HuH-7.5 (cell line): ENCODE data around the gene LDHD.

Experiments used
- DNase-seq: peaks from one replicate; pipeline ENCODE4 v3.0.0; 2011; ENCODE audit warnings: low spot score

LDHD gene

DNA sequence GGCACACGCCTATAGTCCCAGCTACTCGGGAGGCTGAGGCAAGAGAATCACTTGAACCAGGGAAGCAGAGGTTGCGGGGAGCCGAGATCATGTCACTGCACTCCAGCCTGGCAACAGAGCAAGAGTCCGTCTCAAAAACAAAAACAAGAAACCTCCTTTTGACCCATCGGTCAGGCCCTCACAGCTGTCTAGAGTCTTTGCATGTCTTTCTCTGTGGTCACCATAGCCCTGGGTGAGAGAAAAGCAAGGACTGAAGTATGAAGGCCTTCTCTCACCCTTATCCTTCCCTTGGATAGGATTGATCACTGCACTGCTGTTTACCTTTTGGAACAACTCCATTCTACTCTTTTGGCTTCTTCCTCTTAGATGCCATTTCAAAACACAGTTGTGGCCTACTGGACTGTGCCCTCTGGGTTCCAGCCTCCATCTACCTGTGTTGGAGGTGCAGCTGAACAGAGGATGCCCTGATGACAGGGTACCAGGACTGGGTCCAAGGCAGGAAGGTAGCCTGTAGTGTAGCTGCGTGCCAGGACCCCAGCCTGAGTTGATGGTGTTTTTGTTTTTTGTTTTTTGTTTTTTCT, 37.1 kb downstream of the LDHD start:
- DNase-seq = no peak

GRCh38 chr16:75078886-75079285, 37.7 kb downstream of the LDHD start:
- no peak for DNase-seq

DNA sequence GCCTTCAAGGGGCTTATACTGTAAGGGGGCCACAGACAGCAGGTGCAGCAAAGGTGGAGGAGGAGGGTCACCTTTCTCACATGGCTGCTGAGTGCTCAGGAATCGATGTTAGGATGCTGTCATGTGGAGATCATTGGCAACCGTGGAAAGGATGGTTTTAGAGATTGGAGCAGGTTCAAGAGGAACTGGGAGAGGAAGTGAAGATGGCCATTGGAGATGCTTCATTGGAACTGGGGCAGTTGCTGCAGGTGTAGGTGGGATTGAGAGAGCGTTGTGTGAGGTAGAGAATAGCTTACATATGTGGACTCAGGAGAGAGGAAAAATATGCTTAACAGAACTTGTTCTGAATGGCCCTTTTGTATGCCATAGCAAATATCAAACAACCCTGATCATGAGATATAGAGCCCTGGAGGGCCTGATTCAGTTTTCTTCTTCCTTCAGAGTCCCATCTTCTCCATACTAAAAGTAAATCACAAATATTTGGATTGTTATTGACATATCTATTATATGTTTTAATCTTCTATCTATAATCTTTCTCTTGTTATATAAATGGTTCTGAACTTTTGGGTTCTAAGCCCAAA, 40.8 kb downstream of the LDHD start:
- no peak for DNase-seq

- DNase-seq = no peak
Observed at GRCh38 chr16:75074920-75075687, 41.5 kb downstream of the LDHD start.

- no peak for DNase-seq
Observed at GRCh38 chr16:75074304-75074793, 42.2 kb downstream of the LDHD start.

GRCh38 chr16:75073545-75074303, 42.9 kb downstream of the LDHD start:
- no peak for DNase-seq

DNA sequence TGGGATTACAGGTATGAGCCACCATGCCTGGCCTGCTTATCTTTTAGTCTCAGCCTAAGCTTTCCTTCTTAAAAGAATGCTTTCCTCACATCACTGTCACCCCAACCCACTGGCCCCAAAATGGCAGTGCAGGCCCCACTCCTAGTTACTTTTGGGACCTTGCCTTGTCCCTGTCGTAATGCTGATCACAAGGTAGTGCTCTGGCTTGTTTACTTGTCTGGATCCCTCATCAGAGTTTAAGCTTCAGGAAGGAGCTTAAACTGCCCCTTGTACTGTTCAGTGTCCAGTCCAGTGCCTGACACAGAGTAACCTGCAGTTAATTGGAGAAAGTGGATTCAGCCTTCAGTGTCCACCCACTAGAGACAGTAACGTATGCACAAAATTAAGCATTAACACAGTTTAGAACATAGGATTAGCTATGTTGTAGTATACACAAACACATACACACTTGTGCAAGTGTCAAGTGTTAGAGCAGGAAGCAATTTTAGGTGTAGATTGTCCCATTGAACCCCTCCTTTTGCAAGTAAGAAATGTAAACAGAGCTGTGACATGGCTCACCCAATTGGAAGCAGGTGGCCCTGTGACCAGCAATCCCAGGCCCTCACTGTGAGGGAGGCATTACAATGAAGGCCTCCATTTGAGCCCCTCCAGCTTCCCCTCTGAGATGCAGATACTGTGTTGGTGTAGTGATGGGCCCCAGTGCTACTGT, 44.2 kb downstream of the LDHD start:
- DNase-seq = no peak

DNA sequence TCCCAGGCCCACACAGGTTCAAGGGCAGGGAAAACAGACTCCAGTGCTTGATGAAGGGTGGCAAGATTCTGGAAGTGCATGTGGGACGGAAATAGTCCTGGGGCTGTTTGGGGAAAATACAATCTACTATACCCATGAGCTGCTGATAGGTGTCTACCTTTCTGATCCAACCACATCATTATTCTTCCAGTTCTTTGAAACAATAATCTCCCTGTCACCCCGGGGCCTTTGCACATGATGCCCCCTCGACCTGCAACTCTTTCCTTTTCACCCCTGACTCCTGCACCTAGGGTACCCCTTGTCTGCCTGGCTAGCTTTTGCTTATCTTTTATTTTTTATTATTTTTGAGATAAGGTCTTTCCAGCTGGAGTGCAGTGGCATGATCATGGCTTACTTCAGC, 45.0 kb downstream of the LDHD start:
- DNase-seq = no peak

GRCh38 chr16:75070012-75070841, 46.4 kb downstream of the LDHD start:
- peak; percentile 65 for DNase-seq

DNA sequence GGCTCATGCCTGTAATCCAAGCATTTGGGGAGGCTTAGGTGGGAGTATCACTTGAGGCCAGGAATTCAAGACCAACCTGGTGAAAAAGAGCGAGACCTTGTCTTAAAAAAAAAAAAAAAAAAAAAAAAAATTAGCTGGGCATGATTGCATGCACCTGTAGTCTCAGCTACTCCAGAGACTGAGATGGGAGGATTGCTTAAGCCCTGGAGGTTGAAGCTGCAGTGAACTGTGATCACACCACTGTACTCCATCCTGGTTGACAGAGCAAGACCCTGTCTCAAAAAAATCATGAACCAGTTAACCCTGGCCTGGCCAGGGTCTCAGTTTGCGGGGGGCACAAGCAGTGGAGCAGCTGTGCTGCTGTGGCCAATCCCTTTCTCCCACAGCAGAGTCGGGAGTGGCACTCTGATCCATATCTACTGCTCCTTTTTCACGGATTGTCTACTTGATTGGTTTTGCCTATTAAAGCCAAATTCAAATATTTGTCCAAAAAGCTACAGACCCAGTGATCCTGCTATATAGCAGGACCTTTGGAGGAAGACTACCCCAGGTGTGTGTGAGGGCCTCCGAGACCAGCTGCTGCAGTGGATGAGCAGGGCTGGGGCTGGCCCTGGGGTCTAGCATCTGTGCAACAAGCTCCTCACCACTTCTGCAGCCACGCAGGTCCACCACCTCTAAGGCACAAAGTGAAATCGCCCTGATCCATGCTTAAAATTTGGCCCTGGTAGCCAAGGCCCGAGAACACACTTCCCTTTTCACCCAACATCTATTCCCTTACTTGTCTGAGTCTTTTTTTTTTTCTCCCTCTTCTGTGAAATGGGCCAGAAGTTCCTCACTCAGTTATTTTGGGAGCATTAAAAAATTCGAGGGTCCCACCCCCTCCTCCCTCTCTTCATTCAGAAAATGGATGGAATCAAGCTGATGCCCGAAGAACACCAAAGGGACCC, 48.2 kb downstream of the LDHD start:
- no peak for DNase-seq

DNA sequence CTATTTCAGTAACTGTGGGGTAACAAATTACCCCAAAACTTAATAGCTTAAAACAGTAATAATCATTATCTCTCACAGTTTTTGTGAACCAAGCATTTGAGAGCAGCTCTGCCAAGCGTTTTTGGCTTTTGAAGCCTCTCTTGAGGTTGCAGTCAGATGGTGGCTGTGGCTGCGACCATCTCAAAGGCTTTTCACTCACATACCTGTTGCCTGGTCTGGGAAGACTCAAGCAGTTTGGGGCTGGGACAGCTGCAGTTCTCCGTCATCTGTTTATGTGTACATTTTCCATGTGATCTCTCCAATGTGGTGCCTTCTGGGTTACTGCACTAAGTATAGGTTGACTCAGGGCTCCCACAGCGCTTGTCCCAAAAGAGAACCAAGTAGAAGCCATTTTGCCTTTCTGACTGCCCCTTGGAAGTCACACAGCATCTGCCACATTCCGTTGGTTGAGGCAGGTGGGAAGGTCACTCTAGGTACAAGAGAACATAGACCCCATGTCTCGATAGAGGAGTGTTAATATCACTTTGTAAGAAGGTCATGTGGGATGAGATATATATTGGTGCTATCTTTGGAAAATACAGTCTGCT, 49.6 kb downstream of the LDHD start:
- DNase-seq = no peak

DNA sequence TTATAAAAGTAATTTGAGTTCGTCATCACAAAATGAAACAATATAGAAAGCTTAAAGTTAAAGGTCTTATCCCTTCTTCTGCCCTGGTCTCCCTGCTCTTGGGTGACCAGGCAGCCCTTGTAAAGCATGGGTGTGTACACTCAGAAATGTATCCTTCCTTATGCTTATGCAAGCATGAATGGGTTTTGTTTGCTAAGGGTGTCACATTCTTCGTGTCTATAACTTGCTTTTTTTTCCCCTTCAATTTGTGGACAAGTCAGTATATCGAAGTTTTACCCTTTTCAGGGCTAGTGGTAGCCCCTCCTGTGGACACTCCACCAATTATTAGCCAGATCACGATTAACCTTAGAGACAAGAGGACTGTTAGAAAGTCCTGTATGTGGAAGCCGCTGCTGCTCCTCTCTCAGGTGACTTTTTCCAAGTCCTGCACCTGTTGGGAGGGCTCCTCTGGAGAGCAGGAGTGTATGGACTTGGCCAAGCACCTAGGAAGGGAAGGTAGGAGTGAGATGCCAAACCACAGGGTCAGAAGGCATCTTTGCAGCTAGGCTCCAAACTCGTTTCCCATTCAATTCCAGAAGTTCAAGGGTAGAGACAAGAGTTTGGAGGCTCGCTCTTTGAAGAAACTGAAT, 50.9 kb downstream of the LDHD start:
- no peak for DNase-seq

DNA sequence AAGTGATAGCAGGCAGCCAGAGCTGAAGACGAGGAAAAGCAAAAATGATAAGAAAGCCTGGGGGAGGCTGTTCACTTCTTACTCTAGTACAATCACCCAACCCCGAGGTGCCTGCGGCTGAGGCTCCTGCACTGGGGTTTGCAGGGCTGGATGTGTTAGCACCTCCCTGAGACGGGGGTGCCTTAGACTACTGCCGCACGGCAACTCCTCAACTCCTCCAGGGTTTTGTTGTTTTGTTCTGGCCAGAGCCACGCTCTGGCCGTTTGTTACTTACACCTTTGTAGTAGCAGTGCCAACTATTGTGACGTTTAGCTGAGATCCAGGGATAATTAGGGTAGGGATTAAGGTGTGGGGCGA, 51.5 kb downstream of the LDHD start:
- DNase-seq = no peak

DNA sequence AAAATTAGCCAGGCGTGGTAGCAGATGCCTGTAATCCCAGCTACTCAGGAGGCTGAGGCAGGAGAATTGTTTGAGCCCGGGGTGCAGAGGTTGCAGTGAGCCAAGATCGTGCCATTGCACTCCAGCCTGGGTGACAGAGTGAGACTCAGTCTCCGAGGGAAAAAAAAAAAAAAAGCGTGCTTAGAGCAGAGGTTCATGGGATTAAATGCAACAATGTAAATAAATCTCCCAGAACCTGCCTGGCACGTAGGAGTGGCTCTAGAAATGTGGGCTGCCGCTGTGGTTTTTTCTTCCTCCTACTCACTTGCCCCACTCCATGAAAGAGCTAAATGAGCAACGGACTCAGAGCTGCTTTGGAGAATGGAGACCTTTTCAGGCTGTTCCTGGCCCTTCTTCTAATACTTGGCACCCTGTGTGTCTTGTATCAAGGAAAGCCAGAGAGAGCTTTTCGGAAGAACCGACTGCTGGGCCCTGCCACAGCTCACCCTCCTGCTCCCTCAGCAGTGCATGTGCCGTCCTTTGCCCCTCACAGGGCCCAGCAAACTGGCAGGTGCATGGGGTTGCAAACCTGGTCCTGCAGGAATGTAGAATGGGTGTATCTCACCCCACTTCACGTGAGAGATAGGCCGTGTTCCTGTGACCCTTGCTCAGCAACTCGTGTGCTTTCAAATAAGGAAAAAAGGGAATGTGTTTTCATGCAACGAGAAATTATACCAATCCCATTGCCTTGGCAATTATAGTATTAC, 52.0 kb downstream of the LDHD start:
- no peak for DNase-seq

DNA sequence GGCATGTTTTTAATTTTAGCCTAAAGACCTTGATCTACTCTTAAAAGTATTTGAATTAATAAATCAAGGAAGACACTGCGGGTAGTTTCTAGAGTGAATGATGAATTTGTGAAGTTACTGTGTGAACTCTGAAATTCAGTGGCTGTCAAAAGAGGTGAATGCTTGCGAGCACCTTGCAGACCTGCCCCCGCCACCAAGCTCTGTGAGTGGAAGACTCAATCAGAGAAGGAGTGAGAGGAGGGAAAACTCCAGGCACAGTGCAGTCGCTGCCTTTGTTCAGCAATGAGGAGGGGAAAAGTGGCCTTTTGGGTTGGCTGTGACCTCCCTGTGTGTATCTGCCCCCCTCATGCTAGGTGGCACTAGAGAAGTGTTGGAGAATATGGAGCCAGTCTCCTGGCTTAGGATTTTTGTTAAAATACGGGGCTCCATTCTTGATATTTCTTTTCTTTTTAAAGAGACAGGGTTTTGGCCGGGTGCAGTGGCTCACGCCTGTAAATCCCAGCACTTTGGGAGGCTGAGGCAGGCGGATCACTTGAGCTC, 53.0 kb downstream of the LDHD start:
- no peak for DNase-seq

DNA sequence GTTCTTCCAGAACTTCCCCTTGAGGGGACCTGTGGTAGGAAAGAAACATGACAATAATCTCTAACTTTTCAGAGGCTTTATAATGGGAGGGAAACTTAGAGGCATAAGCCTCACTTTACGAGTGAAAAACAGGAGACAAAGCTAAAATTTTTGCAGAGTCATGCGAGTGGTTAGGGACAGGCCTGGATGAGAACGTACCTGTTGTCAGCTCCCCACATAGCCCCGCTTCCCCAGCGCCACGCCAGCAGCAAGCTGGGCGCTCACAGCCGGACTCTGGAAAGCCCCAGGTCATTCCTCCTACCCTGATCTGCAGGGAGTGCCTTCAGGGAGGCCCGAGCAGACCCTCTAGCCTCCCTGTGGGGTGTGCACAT, 53.6 kb downstream of the LDHD start:
- no peak for DNase-seq

DNA sequence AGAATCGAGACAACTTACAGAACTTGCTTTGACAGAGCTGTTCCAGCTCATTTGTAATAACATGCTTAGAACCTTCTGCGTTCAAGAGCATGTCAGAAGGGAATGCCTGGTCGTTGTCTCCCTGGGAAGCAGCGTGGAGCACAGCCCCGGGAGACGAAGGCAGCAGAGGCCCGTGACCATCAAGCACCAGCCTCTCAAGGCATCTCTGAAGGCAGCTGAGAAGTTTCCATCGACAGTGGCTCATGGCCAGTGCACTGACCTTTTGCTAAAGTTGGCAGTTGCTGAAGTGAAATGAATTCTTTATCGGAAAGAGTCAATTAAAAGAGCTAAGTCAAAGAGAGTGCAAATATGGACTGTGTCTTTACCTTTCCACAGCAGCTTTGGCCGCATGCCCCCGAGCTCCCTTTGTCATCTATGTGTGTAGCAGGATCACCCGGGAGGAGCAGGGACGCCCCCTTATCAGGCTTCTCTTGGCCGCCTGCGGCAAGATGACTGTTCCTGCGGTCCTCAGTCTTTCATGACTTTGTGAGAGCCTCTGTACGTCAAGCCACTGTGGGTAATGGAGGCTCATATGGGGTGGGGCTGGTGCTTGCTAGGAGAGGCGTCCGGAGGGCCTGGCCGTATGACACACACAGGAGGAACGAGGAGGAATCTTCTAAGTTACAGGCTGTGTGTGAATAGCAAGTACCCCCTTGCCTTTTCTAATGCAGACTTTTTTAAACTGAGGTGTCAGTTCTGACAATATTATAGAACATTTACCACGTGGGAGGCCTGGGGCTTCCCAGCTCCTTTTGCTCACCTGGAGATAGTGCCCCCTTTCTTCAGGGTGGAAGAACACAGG, 54.2 kb downstream of the LDHD start:
- no peak for DNase-seq
